22Rv1 (cell line): ENCODE measurements around the gene TBX5.

Experiments used
- H3K27ac ChIP-seq: fragments of 450-650 bp; 2 replicates; pipeline ENCODE4 v1.5.1; 2017
- ZFX ChIP-seq: fragments of 450-650 bp; IDR thresholded peaks from 2 replicates; pipeline ENCODE4 v1.6.1; 2017; ENCODE audit warnings: antibody characterized with exemption, borderline replicate concordance
- TF ChIP-seq, protein P1 (sequence below): fragments of 450-650 bp; IDR thresholded peaks from 2 replicates; pipeline ENCODE4 v1.5.1; 2017; ENCODE audit warnings: mild to moderate bottlenecking

The TBX5 gene

DNA sequence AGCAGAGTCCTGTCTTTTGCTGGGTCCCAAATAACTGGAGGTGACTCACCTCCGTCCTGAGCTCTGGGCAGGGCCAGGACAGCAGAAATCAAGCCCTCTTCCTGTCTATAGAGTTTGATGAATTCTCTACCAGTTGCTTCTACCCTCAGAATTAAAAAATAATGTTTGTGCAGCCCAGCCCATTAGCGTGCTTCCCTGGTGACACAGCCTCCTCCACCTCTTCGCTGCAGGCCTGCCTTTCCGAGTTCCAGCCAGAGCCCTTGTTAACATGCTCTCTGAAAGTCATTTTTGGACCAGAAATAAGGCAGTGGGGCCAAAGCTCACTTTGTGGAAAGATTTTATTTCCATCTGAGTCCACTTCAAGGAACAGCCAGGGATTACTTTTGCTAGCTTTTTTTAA lies 94.0 kb downstream of the TBX5 start:
- no peak overlapping the region for H3K27ac ChIP-seq
- TF ChIP-seq ZFX, result no peak
- TF ChIP-seq, protein P1, sequence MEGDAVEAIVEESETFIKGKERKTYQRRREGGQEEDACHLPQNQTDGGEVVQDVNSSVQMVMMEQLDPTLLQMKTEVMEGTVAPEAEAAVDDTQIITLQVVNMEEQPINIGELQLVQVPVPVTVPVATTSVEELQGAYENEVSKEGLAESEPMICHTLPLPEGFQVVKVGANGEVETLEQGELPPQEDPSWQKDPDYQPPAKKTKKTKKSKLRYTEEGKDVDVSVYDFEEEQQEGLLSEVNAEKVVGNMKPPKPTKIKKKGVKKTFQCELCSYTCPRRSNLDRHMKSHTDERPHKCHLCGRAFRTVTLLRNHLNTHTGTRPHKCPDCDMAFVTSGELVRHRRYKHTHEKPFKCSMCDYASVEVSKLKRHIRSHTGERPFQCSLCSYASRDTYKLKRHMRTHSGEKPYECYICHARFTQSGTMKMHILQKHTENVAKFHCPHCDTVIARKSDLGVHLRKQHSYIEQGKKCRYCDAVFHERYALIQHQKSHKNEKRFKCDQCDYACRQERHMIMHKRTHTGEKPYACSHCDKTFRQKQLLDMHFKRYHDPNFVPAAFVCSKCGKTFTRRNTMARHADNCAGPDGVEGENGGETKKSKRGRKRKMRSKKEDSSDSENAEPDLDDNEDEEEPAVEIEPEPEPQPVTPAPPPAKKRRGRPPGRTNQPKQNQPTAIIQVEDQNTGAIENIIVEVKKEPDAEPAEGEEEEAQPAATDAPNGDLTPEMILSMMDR, result no peak

DNA sequence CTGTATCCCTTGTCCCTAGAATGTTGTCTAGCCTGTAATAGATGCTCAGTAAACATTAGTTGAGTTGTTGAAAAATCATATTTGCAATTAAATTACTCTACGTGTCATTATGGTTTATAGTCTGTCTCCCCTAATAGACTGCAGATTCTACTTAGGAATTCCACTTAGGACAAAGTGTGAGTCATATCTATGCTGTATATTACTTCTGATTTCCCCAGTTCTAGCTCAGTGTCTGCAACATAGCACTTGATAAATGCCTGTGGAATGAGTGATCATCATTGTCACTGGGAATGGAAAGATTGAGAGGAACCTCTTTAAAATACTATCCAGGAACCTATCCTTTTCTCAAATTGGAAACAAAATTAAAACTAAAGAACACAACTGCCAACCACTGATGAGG lies 99.3 kb downstream of the TBX5 start:
- TF ChIP-seq, protein P1, result no peak
- no peak for TF ChIP-seq ZFX
- H3K27ac ChIP-seq, result no peak overlapping the region

DNA sequence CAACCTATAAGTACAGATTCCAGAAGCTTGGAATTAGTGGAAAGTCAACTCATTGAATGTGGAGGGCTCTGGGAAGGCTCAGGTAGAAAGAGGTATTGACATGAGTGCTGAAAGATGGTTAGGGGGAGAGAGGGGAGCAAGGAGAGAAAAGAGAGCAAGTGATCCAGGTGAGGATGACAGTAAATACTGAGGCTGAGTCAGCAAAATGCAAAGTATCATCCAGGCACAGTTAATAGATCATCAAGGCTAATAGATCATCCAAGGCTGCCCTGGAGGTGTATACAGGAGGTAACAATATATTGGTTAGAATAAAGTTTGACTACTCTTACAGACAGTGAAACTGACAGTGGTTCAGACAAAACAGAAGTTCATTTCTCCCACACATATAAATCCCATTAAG lies 100.5 kb downstream of the TBX5 start:
- H3K27ac ChIP-seq, result no peak overlapping the region

More for the DNA sequence above, 100.5 kb downstream of the TBX5 start:
- TF ChIP-seq ZFX, result no peak
- TF ChIP-seq, protein P1, result no peak
